HFFc6 (cell line): ENCODE results near the gene RNF26. TPM values are rescaled to one million over a fixed set of nuclear protein-coding genes. Genes with fewer than 3 reads are reported as not detected.

Experiments used
- DNase-seq: peaks from one replicate; pipeline ENCODE4 v3.0.0-alpha.2; 2018
- H3K27ac Mint-ChIP-seq: 2 replicates; pipeline ENCODE4 v1.8.0; 2020; ENCODE audit warnings: mild to moderate bottlenecking, mixed read lengths
- H3K27me3 Mint-ChIP-seq: 2 replicates; pipeline ENCODE4 v1.8.0; 2021; ENCODE audit warnings: mild to moderate bottlenecking, moderate library complexity, mixed read lengths; ENCODE audit not compliant: insufficient read depth
- H3K36me3 Mint-ChIP-seq: 2 replicates; pipeline ENCODE4 v1.8.0; 2021; ENCODE audit warnings: low read depth, mixed read lengths
- H3K4me1 Mint-ChIP-seq: 2 replicates; pipeline ENCODE4 v1.8.0; 2020; ENCODE audit warnings: low read depth, mixed read lengths
- H3K4me3 Mint-ChIP-seq: 2 replicates; pipeline ENCODE4 v1.8.0; 2020; ENCODE audit warnings: mild to moderate bottlenecking, moderate library complexity, mixed read lengths
- H3K9me3 Mint-ChIP-seq: 2 replicates; pipeline ENCODE4 v1.8.0; 2020; ENCODE audit warnings: mild to moderate bottlenecking, mixed read lengths
- CTCF ChIP-seq: fragments of 200-600 bp; sonication (generic); IDR thresholded peaks from 2 replicates; pipeline ENCODE4 v1.5.0; 2021; ENCODE audit warnings: antibody characterized with exemption, mild to moderate bottlenecking
- total RNA-seq, 6 experiments: library from RNA; stranded (reverse); fragmentation: NEBNext Ultra II Directional; extraction: Animal tissue kit (Norgen Biotek cat#: 25700); gene quantifications; 2 replicates in 1 of 6; 3 replicates in 5 of 6; pipeline ENCODE4 v1.2.3, GENCODE V29; 2021

RNF26 gene
- total RNA-seq, 6 experiments from 2014 or later, result 48.6 to 63.5 (median 52.7) TPM

GRCh38 chr11:119363081-119363850, 28.9 kb downstream of the RNF26 start:
- no peak overlapping the region for H3K4me3 Mint-ChIP-seq
- H3K27ac Mint-ChIP-seq, result no peak overlapping the region
- no peaks in the 10 kb centered on the region; the same call in 1 of the 2 replicates for H3K36me3 Mint-ChIP-seq
- DNase-seq, result no peak
- H3K4me1 Mint-ChIP-seq, result peaks cover 44% of the 10 kb centered on the region
- TF ChIP-seq CTCF, result no peak
- peaks cover 8% of the 10 kb centered on the region for H3K27me3 Mint-ChIP-seq
- no peaks in the 10 kb centered on the region for H3K9me3 Mint-ChIP-seq

GRCh38 chr11:119363851-119364590, 29.7 kb downstream of the RNF26 start:
- Mint-ChIP-seq H3K4me1 (peaks cover 48% of the 10 kb centered on the region), H3K27ac (no peak overlapping the region), H3K27me3 (peaks cover 8% of the 10 kb centered on the region), H3K36me3 (no peaks in the 10 kb centered on the region; the same call in 1 of the 2 replicates), H3K4me3 (peak overlapping the region; percentile 78), H3K9me3 (no peaks in the 10 kb centered on the region)
- no peak for TF ChIP-seq CTCF
- no peak for DNase-seq

GRCh38 chr11:119365071-119365591, 30.8 kb downstream of the RNF26 start:
- no peaks in the 10 kb centered on the region for H3K9me3 Mint-ChIP-seq
- peak overlapping the region; percentile 78 for H3K4me3 Mint-ChIP-seq
- H3K27ac Mint-ChIP-seq, result no peak overlapping the region
- H3K4me1 Mint-ChIP-seq, result peaks cover 48% of the 10 kb centered on the region
- no peaks in the 10 kb centered on the region; the same call in 1 of the 2 replicates for H3K36me3 Mint-ChIP-seq
- no peak for TF ChIP-seq CTCF
- DNase-seq, result peak; percentile 38
- peaks cover 8% of the 10 kb centered on the region for H3K27me3 Mint-ChIP-seq

GRCh38 chr11:119366690-119367620, 32.6 kb downstream of the RNF26 start:
- no peak overlapping the region for H3K27ac Mint-ChIP-seq
- peaks cover 32% of the 10 kb centered on the region for H3K4me1 Mint-ChIP-seq
- H3K27me3 Mint-ChIP-seq, result peaks cover 8% of the 10 kb centered on the region
- no peaks in the 10 kb centered on the region for H3K9me3 Mint-ChIP-seq
- no peak for TF ChIP-seq CTCF
- no peak overlapping the region for H3K4me3 Mint-ChIP-seq
- DNase-seq, result no peak
- H3K36me3 Mint-ChIP-seq, result no peaks in the 10 kb centered on the region; the same call in 1 of the 2 replicates

- peaks cover 5% of the 10 kb centered on the region for H3K27me3 Mint-ChIP-seq
- no peak for TF ChIP-seq CTCF
- DNase-seq, result no peak
- H3K27ac Mint-ChIP-seq, result no peak overlapping the region
- H3K4me3 Mint-ChIP-seq, result no peak overlapping the region
- no peaks in the 10 kb centered on the region; the same call in 1 of the 2 replicates for H3K36me3 Mint-ChIP-seq
- peaks cover 25% of the 10 kb centered on the region for H3K4me1 Mint-ChIP-seq
- H3K9me3 Mint-ChIP-seq, result no peaks in the 10 kb centered on the region
Observed at GRCh38 chr11:119367661-119368120, 33.4 kb downstream of the RNF26 start.
